ENCODE results near the gene DNAJC18.
"Not testable (repeated sequence)": the region's sequence is repeated elsewhere in the genome, so short reads cannot be mapped to it uniquely, and the experiment has no call there.

DNAJC18 gene

GRCh38 chr5:139439013-139439903, at the start of gene DNAJC18:
DNAJC18 (minus strand) TSS chr5:139439525; CDS start chr5:139439445, 80 bp downstream.
- peak; percentile 83 for DNase-seq (ENCODE audit: low read depth, low spot score)

GRCh38 chr5:139488260-139488659, 48.9 kb upstream of the DNAJC18 start:
- no peak for DNase-seq (ENCODE audit: low read depth, low spot score)

- DNase-seq (ENCODE audit: low read depth, low spot score): no peak
Measured at GRCh38 chr5:139486201-139486600, 46.9 kb upstream of the DNAJC18 start.

- DNase-seq (ENCODE audit: low read depth, low spot score): not testable (repeated sequence)
Measured at GRCh38 chr5:139482890-139483208, 43.5 kb upstream of the DNAJC18 start.

- DNase-seq (ENCODE audit: low read depth, low spot score): no peak
Measured at GRCh38 chr5:139482050-139482889, 42.9 kb upstream of the DNAJC18 start, which contains the start of gene STING1. STING1 (minus strand) TSS chr5:139482758; CDS start chr5:139481704, 1,054 bp downstream.

GRCh38 chr5:139481580-139482049, 42.3 kb upstream of the DNAJC18 start:
- no peak for DNase-seq (ENCODE audit: low read depth, low spot score)

GRCh38 chr5:139481122-139481533, 41.8 kb upstream of the DNAJC18 start:
- no peak for DNase-seq (ENCODE audit: low read depth, low spot score)

- not testable (repeated sequence) for DNase-seq (ENCODE audit: low read depth, low spot score)
Measured at GRCh38 chr5:139479729-139480128, 40.4 kb upstream of the DNAJC18 start.

GRCh38 chr5:139478657-139479423, 39.5 kb upstream of the DNAJC18 start:
- not testable (repeated sequence) for DNase-seq (ENCODE audit: low read depth, low spot score)

- DNase-seq (ENCODE audit: low read depth, low spot score): no peak
Measured at GRCh38 chr5:139475865-139476617, 36.7 kb upstream of the DNAJC18 start.

GRCh38 chr5:139474890-139475791, 35.8 kb upstream of the DNAJC18 start:
- DNase-seq (ENCODE audit: low read depth, low spot score): no peak

- no peak for DNase-seq (ENCODE audit: low read depth, low spot score)
Measured at GRCh38 chr5:139473565-139473964, 34.2 kb upstream of the DNAJC18 start.

GRCh38 chr5:139473105-139473504, 33.8 kb upstream of the DNAJC18 start:
- DNase-seq (ENCODE audit: low read depth, low spot score): no peak

GRCh38 chr5:139472386-139473030, 33.2 kb upstream of the DNAJC18 start:
- no peak for DNase-seq (ENCODE audit: low read depth, low spot score)

- DNase-seq (ENCODE audit: low read depth, low spot score): no peak
Measured at GRCh38 chr5:139470821-139471300, 31.5 kb upstream of the DNAJC18 start, which contains the start of gene SMIM33. SMIM33 (plus strand) TSS chr5:139471004; CDS start chr5:139471122, 118 bp downstream.

GRCh38 chr5:139468421-139468931, 29.2 kb upstream of the DNAJC18 start:
- DNase-seq (ENCODE audit: low read depth, low spot score): no peak

GRCh38 chr5:139462586-139463276, 23.4 kb upstream of the DNAJC18 start, which contains the start of gene ECSCR:
ECSCR (minus strand) TSS chr5:139462743; CDS start chr5:139462670, 73 bp downstream.
- DNase-seq (ENCODE audit: low read depth, low spot score): no peak

- no peak for DNase-seq (ENCODE audit: low read depth, low spot score)
Measured at GRCh38 chr5:139461698-139462097, 22.4 kb upstream of the DNAJC18 start.
